Activated CD8-positive, alpha-beta memory T cell treated with anti-CD3 and anti-CD28 coated beads, Interleukin-2, amount 50 U/mL, for 4 hours (primary cell): ENCODE data around the gene ALOX5.
"Not testable (repeated sequence)": the region's sequence is repeated elsewhere in the genome, so short reads cannot be mapped to it uniquely, and the experiment has no call there.

Experiments
- DNase-seq: peaks from one replicate; pipeline ENCODE4 v3.0.0-alpha.2; 2020

ALOX5 gene

DNA sequence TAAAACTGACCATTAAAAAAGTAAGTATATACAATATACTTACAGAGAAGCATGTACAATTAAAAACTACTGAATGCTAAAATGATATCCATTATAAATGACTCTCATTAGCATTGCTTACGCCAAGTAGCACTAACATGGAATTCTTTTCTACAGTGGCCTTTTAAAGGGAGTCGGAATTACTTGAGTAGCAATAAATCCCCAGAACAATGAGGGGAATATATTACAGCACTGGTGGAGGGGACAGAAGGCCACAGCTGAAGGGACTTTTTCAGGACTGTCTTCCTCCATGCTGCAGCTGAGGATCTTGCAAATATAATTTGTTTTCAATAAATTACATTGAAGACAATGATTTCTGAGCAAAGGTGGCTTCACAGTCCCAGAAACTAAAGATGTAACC lies 97.0 kb downstream of the ALOX5 start:
- no peak for DNase-seq

DNA sequence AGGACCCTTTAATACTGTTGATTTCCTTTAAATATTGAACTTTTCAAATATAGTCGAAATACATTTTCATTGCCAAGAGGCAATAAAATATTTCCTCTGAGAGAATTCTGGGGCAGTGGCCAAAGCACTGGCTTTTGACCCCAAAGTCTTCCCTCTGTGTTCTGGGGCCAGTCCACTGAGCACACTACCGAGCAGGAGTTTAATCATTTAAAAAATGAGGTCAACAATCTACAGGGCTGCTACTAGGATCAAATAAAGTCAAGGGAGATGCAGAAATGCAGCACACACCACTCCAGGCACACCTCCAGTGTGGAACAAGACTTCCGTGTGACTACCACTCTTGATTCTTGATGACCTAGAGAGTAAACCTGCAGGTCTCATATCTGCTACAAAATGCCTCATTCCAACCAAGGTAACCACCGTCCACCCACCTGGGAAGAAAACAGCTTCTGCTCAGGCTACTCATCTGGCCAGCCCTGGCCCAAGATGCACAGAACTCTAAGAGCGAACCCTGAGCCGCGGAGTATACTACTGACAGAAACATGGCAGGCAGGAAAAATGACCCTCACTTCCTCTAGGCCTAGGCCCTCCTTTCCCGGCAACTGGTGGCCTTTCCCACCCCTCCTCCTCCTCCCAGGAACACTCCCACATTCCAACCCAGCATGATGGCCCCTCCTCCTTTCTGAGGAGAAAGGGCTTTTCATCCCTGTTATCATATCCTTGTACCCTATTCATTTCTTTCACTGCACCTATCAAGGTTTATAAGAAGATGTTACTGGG lies 97.7 kb downstream of the ALOX5 start:
- no peak for DNase-seq

DNA sequence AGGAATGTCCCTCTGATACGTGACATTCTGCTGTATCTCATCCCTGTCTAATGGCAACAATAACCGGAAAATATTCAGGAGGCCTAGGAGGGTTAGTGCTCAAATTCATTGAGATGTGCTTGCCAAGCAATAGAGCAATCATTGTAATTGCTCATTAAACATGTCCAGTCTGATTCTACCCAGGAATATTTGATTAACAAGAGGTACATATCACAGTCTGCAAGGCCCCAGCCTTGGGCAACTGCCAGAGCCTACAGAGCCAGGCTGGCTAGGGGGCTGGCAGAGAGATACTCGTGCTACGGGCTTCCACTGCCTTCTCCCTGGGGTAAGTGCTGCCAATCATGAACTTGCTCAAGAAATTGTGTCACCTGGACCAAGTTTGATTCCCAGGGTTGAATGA lies 99.1 kb downstream of the ALOX5 start:
- DNase-seq: no peak

DNA sequence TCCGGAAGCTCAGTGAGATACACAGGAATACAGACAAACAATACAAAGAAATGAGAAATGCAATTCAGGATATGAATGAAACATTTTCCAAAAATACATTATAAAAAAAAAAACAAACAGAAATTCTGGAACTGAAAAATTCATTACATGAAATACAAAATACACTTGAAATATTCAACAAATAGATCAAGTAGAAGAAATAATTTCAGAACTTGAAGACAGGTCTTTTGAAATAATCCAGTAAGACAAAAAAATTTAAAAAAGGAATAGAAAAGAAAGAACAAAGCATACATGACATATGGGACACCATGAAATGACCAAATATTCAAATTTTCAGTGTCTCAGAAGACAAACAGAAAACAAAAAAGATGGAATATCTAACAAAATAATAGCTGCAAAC lies 102.5 kb downstream of the ALOX5 start:
- DNase-seq: no peak

DNA sequence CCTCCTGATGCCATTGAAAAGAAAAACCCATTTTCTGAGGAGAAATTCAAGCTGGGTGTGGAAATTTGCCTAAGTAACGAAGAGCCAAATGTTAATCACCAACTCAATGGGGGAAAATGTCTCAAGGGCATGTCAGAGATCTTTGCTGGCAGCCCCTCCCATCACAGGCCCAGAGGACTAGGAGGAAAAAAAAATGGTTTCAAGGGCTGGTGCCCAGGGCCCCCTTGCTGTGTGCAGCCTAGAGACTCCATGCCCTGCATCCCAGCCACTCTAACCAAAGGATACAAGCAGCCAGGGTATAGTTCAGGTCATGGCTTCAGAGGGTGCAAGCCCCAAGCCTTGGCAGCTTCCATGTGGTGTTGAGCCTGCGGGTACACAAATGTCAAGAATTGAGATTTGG lies 106.3 kb downstream of the ALOX5 start:
- no peak for DNase-seq

DNA sequence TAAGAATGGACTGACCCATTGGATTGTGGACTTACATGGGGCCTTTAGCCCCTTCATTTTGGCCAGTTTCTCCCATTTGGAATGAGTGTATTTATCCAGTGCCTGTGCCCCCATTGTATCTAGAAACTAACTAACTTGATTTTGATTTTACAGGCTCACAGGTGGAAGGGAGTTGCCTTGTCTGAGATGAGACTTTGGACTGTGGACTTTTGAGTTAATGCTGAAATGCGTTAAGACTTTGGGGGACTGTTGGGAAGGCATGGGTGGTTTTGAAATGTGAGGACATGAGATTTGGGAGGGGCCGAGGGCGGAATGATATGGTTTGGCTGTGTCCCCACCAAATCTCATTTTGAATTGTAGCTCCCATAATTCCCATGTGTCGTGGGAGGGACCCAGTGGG lies 107.1 kb downstream of the ALOX5 start:
- not testable (repeated sequence) for DNase-seq

DNA sequence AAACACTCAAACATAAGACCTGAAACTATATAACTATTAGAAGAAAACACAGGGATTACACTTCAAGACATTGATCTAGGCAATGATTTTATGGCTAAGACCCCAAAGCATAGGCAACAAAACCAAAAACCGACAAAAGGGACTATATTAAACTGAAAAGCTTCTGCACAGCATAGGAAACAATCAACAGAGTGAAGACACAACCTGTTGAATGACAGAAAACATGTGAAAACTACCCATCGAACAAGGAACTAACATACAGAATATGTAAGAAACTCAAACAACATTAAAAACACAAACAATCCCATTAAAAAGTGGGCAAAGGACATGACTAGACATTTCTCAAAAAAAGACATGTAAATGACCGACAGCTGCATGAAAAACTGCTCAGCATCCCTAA lies 109.0 kb downstream of the ALOX5 start:
- no peak for DNase-seq

DNA sequence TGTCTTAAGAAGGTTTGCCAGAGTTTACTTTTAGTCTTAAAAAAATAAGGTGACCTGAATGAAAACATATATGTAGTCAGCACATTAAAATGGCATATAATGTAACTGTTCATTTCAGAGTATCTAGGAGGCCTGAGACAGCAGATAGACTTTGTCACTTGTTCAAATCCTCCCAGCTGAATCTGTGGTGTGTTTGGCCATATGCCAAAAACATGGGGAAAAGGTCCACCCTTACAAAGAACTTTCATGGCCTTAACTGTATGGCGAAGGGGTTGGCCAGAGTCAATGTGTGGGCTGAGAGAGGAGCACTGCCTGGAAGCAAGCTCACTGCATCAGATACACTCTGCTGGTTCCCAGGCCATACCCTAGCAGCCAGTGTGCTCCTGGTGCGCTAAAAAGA lies 113.7 kb downstream of the ALOX5 start:
- no peak for DNase-seq

DNA sequence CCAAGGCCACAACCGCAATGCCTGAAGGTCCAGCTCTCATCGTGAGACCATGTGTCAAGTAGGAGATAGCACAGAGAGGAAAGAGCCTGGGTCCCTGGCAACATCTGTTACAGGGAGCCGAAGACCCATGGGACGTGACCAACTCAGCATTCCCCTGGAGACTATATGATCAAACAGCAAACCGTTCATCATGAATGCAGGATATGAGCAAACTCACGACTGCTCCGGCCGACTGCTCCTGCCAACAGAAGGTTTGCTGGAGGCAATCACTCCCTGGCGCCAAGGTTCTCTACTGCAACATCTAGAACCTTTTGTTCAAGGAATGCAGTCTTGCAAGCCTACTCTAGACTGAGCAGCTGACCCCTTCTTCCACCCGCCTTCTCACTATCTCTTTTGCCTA lies 114.3 kb downstream of the ALOX5 start:
- no peak for DNase-seq

DNA sequence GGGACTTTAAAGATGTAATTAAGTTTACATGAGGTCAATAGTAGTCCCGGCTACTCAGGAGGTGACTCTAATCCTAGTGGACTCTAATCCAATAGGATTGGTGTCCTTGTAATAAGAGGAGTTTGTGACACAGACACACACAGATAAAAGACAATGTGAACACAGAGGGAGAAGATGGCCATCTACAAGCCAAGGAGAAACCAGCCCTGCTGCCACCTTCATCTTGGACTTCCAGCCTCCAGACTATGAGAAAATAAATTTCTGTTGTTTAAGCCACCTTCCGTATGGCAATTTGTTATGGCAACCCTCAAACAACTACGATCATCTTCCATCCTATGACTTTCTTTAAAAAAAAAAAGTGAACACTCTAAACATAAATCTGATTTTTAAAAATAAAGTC lies 116.3 kb downstream of the ALOX5 start:
- no peak for DNase-seq

DNA sequence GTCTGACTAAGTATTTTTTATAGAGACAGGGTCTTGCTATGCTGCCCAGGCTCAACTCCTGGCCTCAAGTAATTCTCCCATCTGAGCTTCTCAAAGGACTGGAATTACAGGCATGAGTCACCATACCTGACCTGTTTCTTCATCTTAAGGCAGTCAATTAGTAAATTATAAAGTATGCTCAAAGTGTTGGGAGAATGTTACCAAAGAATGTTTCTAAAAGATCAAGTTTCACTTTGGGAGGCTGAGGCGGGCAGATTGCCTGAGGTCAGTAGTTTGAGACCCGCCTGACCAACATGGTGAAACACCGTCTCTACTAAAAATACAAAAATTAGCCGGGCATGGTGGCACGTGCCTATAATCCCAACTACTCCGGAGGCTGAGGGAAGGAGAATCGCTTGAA lies 117.0 kb downstream of the ALOX5 start:
- DNase-seq: no peak
